ENCODE measurements around the gene SOHLH2.

GRCh38 chr13:36131931-36132297 is 82.4 kb downstream of the SOHLH2 start:
- no peak for TF ChIP-seq POLR2A (IDR thresholded peaks at IDR 0.05)
- TF ChIP-seq, protein P1, sequence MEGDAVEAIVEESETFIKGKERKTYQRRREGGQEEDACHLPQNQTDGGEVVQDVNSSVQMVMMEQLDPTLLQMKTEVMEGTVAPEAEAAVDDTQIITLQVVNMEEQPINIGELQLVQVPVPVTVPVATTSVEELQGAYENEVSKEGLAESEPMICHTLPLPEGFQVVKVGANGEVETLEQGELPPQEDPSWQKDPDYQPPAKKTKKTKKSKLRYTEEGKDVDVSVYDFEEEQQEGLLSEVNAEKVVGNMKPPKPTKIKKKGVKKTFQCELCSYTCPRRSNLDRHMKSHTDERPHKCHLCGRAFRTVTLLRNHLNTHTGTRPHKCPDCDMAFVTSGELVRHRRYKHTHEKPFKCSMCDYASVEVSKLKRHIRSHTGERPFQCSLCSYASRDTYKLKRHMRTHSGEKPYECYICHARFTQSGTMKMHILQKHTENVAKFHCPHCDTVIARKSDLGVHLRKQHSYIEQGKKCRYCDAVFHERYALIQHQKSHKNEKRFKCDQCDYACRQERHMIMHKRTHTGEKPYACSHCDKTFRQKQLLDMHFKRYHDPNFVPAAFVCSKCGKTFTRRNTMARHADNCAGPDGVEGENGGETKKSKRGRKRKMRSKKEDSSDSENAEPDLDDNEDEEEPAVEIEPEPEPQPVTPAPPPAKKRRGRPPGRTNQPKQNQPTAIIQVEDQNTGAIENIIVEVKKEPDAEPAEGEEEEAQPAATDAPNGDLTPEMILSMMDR (IDR thresholded peaks at IDR 0.05 in 4 of 5, conservative IDR thresholded peaks at IDR 0.05 in 1 of 5) = no peak
